Upper lobe of left lung (tissue), 6 donors: ENCODE results near the gene SLC25A26. TPM values are rescaled to one million over a fixed set of nuclear protein-coding genes. Genes with fewer than 3 reads are reported as not detected.

Source experiments
- ATAC-seq, 2 donors: fragments of 200-7000 bp; cut with Tn5 transposase; one replicate each; pipeline ENCODE4 v1.9.1; 2022; ENCODE audit warnings: mild to moderate bottlenecking in 2 of 2, moderate library complexity in 2 of 2; ENCODE audit not compliant: low FRiP score in 2 of 2
- DNase-seq, 2 donors: peaks; one replicate each; pipeline ENCODE4 v3.0.0-alpha.2; 2019 to 2020
- H3K27ac ChIP-seq, 4 donors: fragments of 200-600 bp; sonication (generic); one replicate each; pipeline ENCODE4 v1.5.1; 2016 to 2019
- H3K27me3 ChIP-seq, 4 donors: fragments of 200-600 bp; sonication (generic); one replicate each; pipeline ENCODE4 v1.5.1; 2017 to 2019
- H3K36me3 ChIP-seq, 4 donors: fragments of 200-600 bp; sonication (generic); one replicate each; pipeline ENCODE4 v1.5.1; 2016 to 2019
- H3K4me1 ChIP-seq, 4 donors: fragments of 200-600 bp; sonication (generic); one replicate each; pipeline ENCODE4 v1.5.1; 2018 to 2019
- H3K4me3 ChIP-seq, 4 donors: fragments of 200-600 bp; sonication (generic); one replicate each; pipeline ENCODE4 v1.5.1; 2017 to 2019; ENCODE audit warnings: mild to moderate bottlenecking in 2 of 4, moderate library complexity in 1 of 4
- H3K9me3 ChIP-seq, 4 donors: fragments of 200-600 bp; sonication (generic); one replicate each; pipeline ENCODE4 v1.5.1; 2018 to 2019
- EP300 ChIP-seq, 4 donors: sonication (generic); formaldehyde crosslinking; IDR thresholded peaks; one replicate each; pipeline ENCODE4 v1.5.1; 2017; ENCODE audit warnings: antibody characterized with exemption in 4 of 4, control low read depth in 2 of 4
- POLR2A ChIP-seq, 4 donors: fragments of 450-650 bp; IDR thresholded peaks; one replicate each; pipeline ENCODE4 v1.5.1; 2016 to 2017; ENCODE audit warnings: antibody characterized with exemption in 4 of 4, mild to moderate bottlenecking in 2 of 4
- POLR2AphosphoS5 ChIP-seq, 2 donors: sonication (generic); formaldehyde crosslinking; IDR thresholded peaks; one replicate each; pipeline ENCODE4 v1.5.1; 2017; ENCODE audit warnings: antibody characterized with exemption in 2 of 2
- WGBS, 2 donors: methylation state at CpG; one replicate each; pipeline ENCODE4 v1.1.5; 2017 to 2018; 5-methylcytosine and 5-hydroxymethylcytosine counted together
- total RNA-seq, 6 donors: library from RNA; depleted of rRNA in 4 of 6; stranded (reverse); fragments of >200 nt in 4 of 6; gene quantifications; one replicate each; pipeline versions ENCODE4 v1.1.0 to v1.2.1, GENCODE V29; 2016 to 2021
- TF ChIP-seq, protein P1 (sequence below), 6 experiments: fragments of 450-650 bp in 4 of 6; fragments of 200-600 bp in 2 of 6; sonication (generic) in 2 of 6; IDR thresholded peaks; one replicate each; pipeline ENCODE4 v1.5.1; 2016 to 2019; ENCODE audit warnings: antibody characterized with exemption in 6 of 6
- donor health status: DM: no; HTN: no; CAD: no; lungs with moderate emphysema.
- donor health status: DM: no; HTN: yes; CAD: no; lungs with severe emphysema.

The SLC25A26 gene
- total RNA-seq, 6 donors from 2014 or later = 8.4 to 18.8 (median 17.0) TPM

DNA sequence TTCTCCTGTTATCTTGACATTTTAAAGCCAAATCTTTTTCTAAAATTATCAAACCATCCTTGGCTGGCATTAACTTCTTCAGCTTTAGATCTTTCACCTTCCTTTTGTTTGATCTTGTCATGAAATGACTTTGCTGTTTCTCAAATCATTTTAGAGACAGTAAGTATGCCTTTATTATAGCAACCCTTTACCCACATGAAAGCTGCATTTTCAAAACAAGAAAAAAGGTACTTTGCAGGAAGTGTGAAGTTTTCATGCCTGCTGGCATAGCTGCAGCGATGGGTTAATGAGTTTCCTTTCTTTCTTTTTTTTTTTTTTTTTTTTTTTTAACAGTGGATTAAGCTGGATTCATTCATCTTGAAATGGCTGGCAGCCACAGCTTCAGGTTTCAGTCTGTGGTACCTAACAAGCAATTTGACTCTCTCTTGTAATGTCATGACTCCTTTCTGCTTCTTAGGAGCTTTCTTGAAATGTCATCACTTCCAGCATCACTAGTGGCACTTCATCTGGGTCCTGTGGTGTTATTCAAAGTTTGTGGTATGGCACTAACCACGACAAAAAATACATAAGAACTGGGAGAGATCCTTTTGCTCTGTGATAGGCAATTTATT lies 18.8 kb downstream of the SLC25A26 start:
- H3K9me3 ChIP-seq = peaks cover 0 to 4% (median 2%) of the 10 kb centered on the region in 4 donors
- DNase-seq (no peak), ATAC-seq (no peak)
- no peaks in the 10 kb centered on the region for H3K4me1 ChIP-seq
- no peaks in the 10 kb centered on the region for H3K27me3 ChIP-seq
- TF ChIP-seq POLR2AphosphoS5 (IDR thresholded peaks at IDR 0.05) (no peak), POLR2A (IDR thresholded peaks at IDR 0.05) (no peak), EP300 (IDR thresholded peaks at IDR 0.05) (no peak)
- TF ChIP-seq, protein P1, sequence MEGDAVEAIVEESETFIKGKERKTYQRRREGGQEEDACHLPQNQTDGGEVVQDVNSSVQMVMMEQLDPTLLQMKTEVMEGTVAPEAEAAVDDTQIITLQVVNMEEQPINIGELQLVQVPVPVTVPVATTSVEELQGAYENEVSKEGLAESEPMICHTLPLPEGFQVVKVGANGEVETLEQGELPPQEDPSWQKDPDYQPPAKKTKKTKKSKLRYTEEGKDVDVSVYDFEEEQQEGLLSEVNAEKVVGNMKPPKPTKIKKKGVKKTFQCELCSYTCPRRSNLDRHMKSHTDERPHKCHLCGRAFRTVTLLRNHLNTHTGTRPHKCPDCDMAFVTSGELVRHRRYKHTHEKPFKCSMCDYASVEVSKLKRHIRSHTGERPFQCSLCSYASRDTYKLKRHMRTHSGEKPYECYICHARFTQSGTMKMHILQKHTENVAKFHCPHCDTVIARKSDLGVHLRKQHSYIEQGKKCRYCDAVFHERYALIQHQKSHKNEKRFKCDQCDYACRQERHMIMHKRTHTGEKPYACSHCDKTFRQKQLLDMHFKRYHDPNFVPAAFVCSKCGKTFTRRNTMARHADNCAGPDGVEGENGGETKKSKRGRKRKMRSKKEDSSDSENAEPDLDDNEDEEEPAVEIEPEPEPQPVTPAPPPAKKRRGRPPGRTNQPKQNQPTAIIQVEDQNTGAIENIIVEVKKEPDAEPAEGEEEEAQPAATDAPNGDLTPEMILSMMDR (IDR thresholded peaks at IDR 0.05) = no peak
- no peak overlapping the region for H3K27ac ChIP-seq
- H3K4me3 ChIP-seq = no peak overlapping the region
- peaks cover 3 to 25% (median 11%) of the 10 kb centered on the region in 4 donors for H3K36me3 ChIP-seq
- WGBS, 2 donors = 92 to 96% methylated on average over 2 of the region's 2 CpGs

DNA sequence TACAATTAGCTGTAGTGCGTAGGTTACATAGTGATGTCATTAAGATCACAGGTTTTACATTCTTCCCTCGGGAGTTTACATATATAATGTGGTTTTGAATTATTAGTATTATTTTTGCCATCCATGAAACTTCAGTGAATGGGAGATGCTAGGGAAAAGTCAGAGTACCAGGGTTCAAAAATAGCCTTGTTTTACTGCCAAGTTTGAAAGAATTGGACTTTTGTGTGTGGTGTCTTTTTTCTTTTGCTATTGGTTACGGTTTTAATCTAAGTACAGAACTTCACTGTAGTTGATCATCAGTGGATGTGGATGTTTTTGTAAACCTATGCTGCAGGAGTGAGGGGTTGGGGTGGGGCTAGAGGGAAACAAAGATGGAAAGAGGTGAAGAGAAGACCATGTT lies 20.7 kb downstream of the SLC25A26 start:
- TF ChIP-seq, protein P1 (IDR thresholded peaks at IDR 0.05) = no peak
- TF ChIP-seq POLR2A (IDR thresholded peaks at IDR 0.05) (no peak), EP300 (IDR thresholded peaks at IDR 0.05) (no peak), POLR2AphosphoS5 (IDR thresholded peaks at IDR 0.05) (no peak)
- DNase-seq (no peak), ATAC-seq (no peak)
- Histone ChIP-seq H3K4me1 (no peaks in the 10 kb centered on the region), H3K9me3 (peaks cover 0 to 4% (median 2%) of the 10 kb centered on the region in 4 donors), H3K27me3 (no peaks in the 10 kb centered on the region), H3K36me3 (peaks cover 3 to 36% (median 11%) of the 10 kb centered on the region in 4 donors), H3K4me3 (no peak overlapping the region), H3K27ac (no peak overlapping the region)
- WGBS, 2 donors = 95 to 98% methylated on average over 3 of the region's 3 CpGs

DNA sequence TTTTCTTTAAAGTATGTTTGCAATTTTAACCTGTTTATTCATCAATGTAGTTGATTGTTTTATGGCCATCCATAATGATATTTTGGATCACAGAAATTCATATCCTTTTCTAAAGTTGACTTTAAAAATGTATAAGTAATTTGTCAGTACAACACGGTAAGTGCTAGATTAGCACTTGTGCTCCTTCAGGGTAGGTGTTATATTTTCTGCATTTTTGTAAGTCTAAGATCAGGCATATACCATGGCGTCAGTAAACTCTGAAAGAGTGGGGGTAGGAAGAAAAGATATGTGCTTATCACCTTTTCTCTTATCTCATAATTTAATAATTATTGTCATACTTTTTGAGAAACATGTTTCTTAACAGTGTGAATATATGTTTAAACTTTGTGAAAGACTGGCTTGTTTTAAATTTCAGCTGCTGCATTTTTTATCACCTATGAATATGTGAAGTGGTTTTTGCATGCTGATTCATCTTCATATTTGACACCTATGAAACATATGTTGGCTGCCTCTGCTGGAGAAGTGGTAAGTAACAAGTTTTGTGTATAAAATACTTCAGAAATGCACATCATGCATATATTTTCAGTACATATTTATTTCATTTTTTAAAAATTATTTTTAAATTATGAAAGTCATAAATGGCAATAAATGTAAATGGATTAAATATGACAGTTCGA lies 22.1 kb downstream of the SLC25A26 start:
- peaks cover 0 to 4% (median 2%) of the 10 kb centered on the region in 4 donors for H3K9me3 ChIP-seq
- no peak overlapping the region for H3K4me3 ChIP-seq
- no peaks in the 10 kb centered on the region for H3K27me3 ChIP-seq
- no peak overlapping the region for H3K27ac ChIP-seq
- DNase-seq (no peak), ATAC-seq (no peak)
- H3K36me3 ChIP-seq = peaks cover 3 to 38% (median 15%) of the 10 kb centered on the region in 4 donors
- WGBS, 2 donors = 97 to 98% methylated on average over 3 of the region's 3 CpGs
- TF ChIP-seq, protein P1 (IDR thresholded peaks at IDR 0.05) = no peak
- no peak for TF ChIP-seq EP300 (IDR thresholded peaks at IDR 0.05)
- TF ChIP-seq POLR2AphosphoS5 (IDR thresholded peaks at IDR 0.05) = no peak
- TF ChIP-seq POLR2A (IDR thresholded peaks at IDR 0.05) = no peak
- H3K4me1 ChIP-seq = no peaks in the 10 kb centered on the region

DNA sequence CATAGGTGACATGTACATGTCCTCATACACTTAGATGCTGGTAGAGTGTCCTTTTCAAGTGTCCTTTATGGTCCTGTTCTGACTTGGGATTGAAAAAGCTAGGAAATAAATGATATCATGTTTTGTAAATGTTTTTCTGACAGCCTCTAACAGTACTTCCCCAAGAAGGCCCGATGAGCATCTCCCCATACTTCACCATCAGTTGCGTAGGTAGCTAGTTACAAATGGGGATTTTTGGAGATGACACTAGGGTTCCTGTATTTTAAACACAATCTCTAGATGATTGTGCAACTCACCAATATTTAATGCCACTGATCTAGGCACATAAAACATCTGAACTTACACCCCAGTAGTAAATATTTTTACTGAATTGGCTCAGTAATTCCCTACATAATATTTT lies 27.8 kb downstream of the SLC25A26 start:
- H3K27me3 ChIP-seq = no peaks in the 10 kb centered on the region
- H3K4me1 ChIP-seq = no peaks in the 10 kb centered on the region
- H3K9me3 ChIP-seq = no peaks in the 10 kb centered on the region
- ATAC-seq = no peak
- no peak overlapping the region for H3K4me3 ChIP-seq
- WGBS, 2 donors = 93 to 94% methylated on average over 2 of the region's 2 CpGs
- no peak for TF ChIP-seq POLR2AphosphoS5 (IDR thresholded peaks at IDR 0.05)
- no peak for TF ChIP-seq POLR2A (IDR thresholded peaks at IDR 0.05)
- no peak for TF ChIP-seq EP300 (IDR thresholded peaks at IDR 0.05)
- TF ChIP-seq, protein P1 (IDR thresholded peaks at IDR 0.05) = no peak
- no peak for DNase-seq
- H3K27ac ChIP-seq = no peak overlapping the region
- peaks cover 0 to 27% (median 8%) of the 10 kb centered on the region in 4 donors for H3K36me3 ChIP-seq
